BJ (cell line): ENCODE results near the gene KCNQ1. TPM values are rescaled to one million over a fixed set of nuclear protein-coding genes. Genes with fewer than 3 reads are reported as not detected.

ENCODE experiments used
- CTCF ChIA-PET: fragments of 350-600 bp; formaldehyde crosslinking; extraction: SDS; loops from one replicate; lab custom pipeline; 2021; ENCODE audit warnings: antibody characterized with exemption, inconsistent platforms; lab: Yijun Ruan, JAX
- POLR2A ChIA-PET: fragments of 300-600 bp; sonication (Branson Sonifier 250); formaldehyde crosslinking; extraction: SDS; loops from one replicate; lab custom pipeline; 2021; ENCODE audit warnings: antibody characterized with exemption; lab: Charles Lee
- DNase-seq: peaks from one replicate; pipeline ENCODE4 v3.0.0-alpha.2; 2011; ENCODE audit warnings: low read depth
- H3K27me3 ChIP-seq: 2 replicates; pipeline ENCODE4 v1.6.0; 2011; ENCODE audit warnings: low read length; ENCODE audit not compliant: control insufficient read depth, insufficient read depth
- H3K36me3 ChIP-seq: 2 replicates; pipeline ENCODE4 v1.5.1; 2011; ENCODE audit warnings: low read length; ENCODE audit not compliant: control insufficient read depth, insufficient read depth
- H3K4me3 ChIP-seq: 2 replicates; pipeline ENCODE4 v1.5.1; 2011; ENCODE audit warnings: low read depth, mild to moderate bottlenecking, control low read depth, low read length
- CTCF ChIP-seq: IDR thresholded peaks from 2 replicates; pipeline ENCODE4 v1.5.1; 2011; ENCODE audit warnings: low read depth, mild to moderate bottlenecking, control low read depth, inconsistent platforms, low read length, moderate library complexity; ENCODE audit not compliant: insufficient read depth
- polyA plus RNA-seq: library from polyadenylated mRNA; depleted of rRNA; stranded (reverse); fragments of >200 nt; gene quantifications from 2 replicates; pipeline ENCODE4 v1.2.3, GENCODE V29; 2011

The KCNQ1 gene
- polyA plus RNA-seq, 1 experiment, result not detected

GRCh38 chr11:2655016-2655719, 210.4 kb downstream of the KCNQ1 start:
- H3K27me3 ChIP-seq, result no peaks in the 10 kb centered on the region
- DNase-seq, result no peak
- no peaks in the 10 kb centered on the region for H3K36me3 ChIP-seq
- no peak overlapping the region for H3K4me3 ChIP-seq
- ChIA-PET CTCF (no interaction called here), POLR2A (no interaction called here)
- no peak for TF ChIP-seq CTCF

GRCh38 chr11:2655834-2656622, 211.2 kb downstream of the KCNQ1 start:
- CTCF ChIA-PET, result no interaction called here
- Histone ChIP-seq H3K36me3 (no peaks in the 10 kb centered on the region), H3K27me3 (no peaks in the 10 kb centered on the region), H3K4me3 (no peak overlapping the region)
- POLR2A ChIA-PET, result no interaction called here
- peak; percentile 0 for DNase-seq
- no peak for TF ChIP-seq CTCF

- H3K27me3 ChIP-seq, result no peaks in the 10 kb centered on the region
- no peaks in the 10 kb centered on the region for H3K36me3 ChIP-seq
- DNase-seq, result no peak
- TF ChIP-seq CTCF, result no peak
- POLR2A ChIA-PET, result no interaction called here
- CTCF ChIA-PET, result no interaction called here
- no peak overlapping the region for H3K4me3 ChIP-seq
Measured at GRCh38 chr11:2656859-2657258, 212.1 kb downstream of the KCNQ1 start.

GRCh38 chr11:2657697-2658284, 213.0 kb downstream of the KCNQ1 start:
- H3K27me3 ChIP-seq, result no peaks in the 10 kb centered on the region
- no peak for DNase-seq
- H3K36me3 ChIP-seq, result no peaks in the 10 kb centered on the region; the same call in 1 of the 2 replicates
- ChIA-PET POLR2A (no interaction called here), CTCF (interaction anchor here (1.2 kb wide), 1 partner anchor 204 kb away, joined by 3 read pairs; no protein-coding TSS in a partner anchor)
- no peak overlapping the region for H3K4me3 ChIP-seq
- no peak for TF ChIP-seq CTCF

- TF ChIP-seq CTCF, result no peak
- Histone ChIP-seq H3K27me3 (no peaks in the 10 kb centered on the region; the same call in 1 of the 2 replicates), H3K4me3 (no peak overlapping the region), H3K36me3 (peaks cover 3% of the 10 kb centered on the region)
- no peak for DNase-seq
- CTCF ChIA-PET, result no interaction called here
- POLR2A ChIA-PET, result no interaction called here
Measured at GRCh38 chr11:2660357-2660939, 215.6 kb downstream of the KCNQ1 start.
